ENCODE measurements around the gene CYP3A7.

The CYP3A7 gene

DNA sequence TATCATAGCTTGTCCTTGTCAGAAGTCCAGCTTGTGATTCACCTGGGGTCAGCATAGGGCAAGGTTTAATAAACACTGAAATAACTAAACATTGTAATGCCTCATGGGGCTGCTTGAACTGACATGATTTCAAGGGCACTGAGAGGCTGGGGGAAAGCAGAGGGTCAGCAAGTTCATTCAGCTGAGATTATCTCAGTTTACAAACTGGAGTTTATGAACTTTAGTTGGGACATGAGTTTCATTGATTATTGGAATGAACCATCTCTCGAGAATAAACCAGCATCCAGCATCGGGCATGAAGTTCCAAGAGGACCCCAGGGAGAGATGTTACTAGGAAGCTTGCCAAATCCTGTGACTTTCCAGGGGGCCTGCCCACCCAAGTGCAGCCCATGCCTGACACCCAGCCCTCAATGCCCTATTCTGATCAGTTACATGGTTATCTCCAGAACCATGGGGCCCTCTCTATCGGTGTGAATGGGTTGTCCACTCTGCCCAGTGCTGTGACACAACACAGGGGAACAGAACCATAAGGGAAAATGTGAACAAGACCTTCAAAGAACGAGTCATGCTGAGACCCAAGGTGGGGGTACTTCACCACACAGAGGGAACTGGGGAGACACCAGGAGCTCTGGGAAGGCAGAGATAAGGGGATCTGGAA lies 7.9 kb upstream of the CYP3A7 start:
- H4K8ac ChIP-seq (ENCODE audit: low read length): no peak overlapping the region
- H3K9me3 ChIP-seq (ENCODE audit: control insufficient read depth, low read length): no peaks in the 10 kb centered on the region
- H2BK12ac ChIP-seq (ENCODE audit: low read length in 2 of 2): no peak overlapping the region
- H3K18ac ChIP-seq (ENCODE audit: low read depth in 1 of 2, low read length in 2 of 2): no peak overlapping the region
- no peak overlapping the region for H2AFZ ChIP-seq (ENCODE audit: low read depth, low read length)
- H3K23ac ChIP-seq (ENCODE audit: low read length in 2 of 2): no peak overlapping the region
- H3K4me3 ChIP-seq (ENCODE audit: insufficient read depth in 1 of 2, low read depth in 1 of 2, low read length in 2 of 2): no peak overlapping the region
- no peak overlapping the region for H2AK5ac ChIP-seq (ENCODE audit: low read length, severe bottlenecking)
- no peaks in the 10 kb centered on the region for H3K36me3 ChIP-seq (ENCODE audit: control insufficient read depth in 1 of 2, insufficient read depth in 2 of 2, low read depth in 1 of 2, low read length in 2 of 2)
- H2BK15ac ChIP-seq (ENCODE audit: low read depth, poor library complexity, severe bottlenecking): no peak overlapping the region
- H3K14ac ChIP-seq (ENCODE audit: low read length in 2 of 2): no peak overlapping the region
- no peak overlapping the region for H3K4me2 ChIP-seq (ENCODE audit: low read length, poor library complexity, severe bottlenecking)
- no peak overlapping the region for H3K4ac ChIP-seq (ENCODE audit: low read depth in 1 of 2, low read length in 2 of 2)
- H3K9ac ChIP-seq (ENCODE audit: low read length): no peak overlapping the region
- H2BK5ac ChIP-seq (ENCODE audit: low read depth, low read length, poor library complexity, severe bottlenecking): no peak overlapping the region
- peaks cover 0 to 2% of the 10 kb centered on the region in 2 experiments for H3K27me3 ChIP-seq (ENCODE audit: control insufficient read depth in 1 of 2, insufficient read depth in 1 of 2, low read length in 2 of 2)
- H3K4me1 ChIP-seq (ENCODE audit: control insufficient read depth, insufficient read depth, low read depth, low read length): no peaks in the 10 kb centered on the region
- no peak overlapping the region for H4K91ac ChIP-seq (ENCODE audit: low read length)
- no peak overlapping the region for H3K27ac ChIP-seq (ENCODE audit: low read length, poor library complexity, severe bottlenecking)
- no peaks in the 10 kb centered on the region for H3K79me1 ChIP-seq (replicated peaks; ENCODE audit: low read length, poor library complexity, severe bottlenecking)
- DNase-seq: no peak
- no peak overlapping the region for H2BK120ac ChIP-seq (ENCODE audit: low read depth, low read length)
- WGBS: 72% methylated on average over 4 of the region's 4 CpGs

DNA sequence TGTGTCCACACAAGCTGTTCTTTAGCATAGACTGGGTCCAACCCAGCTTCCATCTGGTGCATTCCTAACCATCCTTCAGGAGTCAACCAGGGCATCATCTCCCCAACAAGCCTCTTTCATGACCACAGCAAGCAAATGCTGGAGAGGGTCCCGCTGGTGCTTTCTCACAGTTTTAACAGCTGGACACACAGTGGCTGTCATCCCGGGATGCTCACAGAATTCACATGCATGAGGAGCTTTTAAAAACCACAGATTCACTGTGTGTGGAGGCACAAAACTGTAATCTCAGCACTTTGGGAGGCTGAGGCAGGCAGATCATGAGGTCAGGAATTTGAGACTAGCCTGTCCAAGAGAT lies 6.4 kb upstream of the CYP3A7 start:
- H3K23ac ChIP-seq (ENCODE audit: low read length in 2 of 2): no peak overlapping the region
- H4K8ac ChIP-seq (ENCODE audit: low read length): no peak overlapping the region
- H3K36me3 ChIP-seq (ENCODE audit: control insufficient read depth in 1 of 2, insufficient read depth in 2 of 2, low read depth in 1 of 2, low read length in 2 of 2): no peaks in the 10 kb centered on the region
- H3K4me1 ChIP-seq (ENCODE audit: control insufficient read depth, insufficient read depth, low read depth, low read length): no peaks in the 10 kb centered on the region
- no peak overlapping the region for H3K4me3 ChIP-seq (ENCODE audit: insufficient read depth in 1 of 2, low read depth in 1 of 2, low read length in 2 of 2)
- no peaks in the 10 kb centered on the region for H3K27me3 ChIP-seq (ENCODE audit: control insufficient read depth in 1 of 2, insufficient read depth in 1 of 2, low read length in 2 of 2)
- H3K27ac ChIP-seq (ENCODE audit: low read length, poor library complexity, severe bottlenecking): no peak overlapping the region
- no peak overlapping the region for H3K14ac ChIP-seq (ENCODE audit: low read length in 2 of 2)
- H3K79me1 ChIP-seq (replicated peaks; ENCODE audit: low read length, poor library complexity, severe bottlenecking): no peaks in the 10 kb centered on the region
- H3K9me3 ChIP-seq (ENCODE audit: control insufficient read depth, low read length): no peaks in the 10 kb centered on the region
- H2AFZ ChIP-seq (ENCODE audit: low read depth, low read length): no peak overlapping the region
- no peak overlapping the region for H3K9ac ChIP-seq (ENCODE audit: low read length)
- no peak overlapping the region for H3K4me2 ChIP-seq (ENCODE audit: low read length, poor library complexity, severe bottlenecking)
- no peak overlapping the region for H3K18ac ChIP-seq (ENCODE audit: low read depth in 1 of 2, low read length in 2 of 2)
- no peak for DNase-seq
- H2BK12ac ChIP-seq (ENCODE audit: low read length in 2 of 2): no peak overlapping the region
- H4K91ac ChIP-seq (ENCODE audit: low read length): no peak overlapping the region
- H2AK5ac ChIP-seq (ENCODE audit: low read length, severe bottlenecking): no peak overlapping the region
- H3K4ac ChIP-seq (ENCODE audit: low read depth in 1 of 2, low read length in 2 of 2): no peak overlapping the region
- H2BK120ac ChIP-seq (ENCODE audit: low read depth, low read length): no peak overlapping the region
- no peak overlapping the region for H2BK15ac ChIP-seq (ENCODE audit: low read depth, poor library complexity, severe bottlenecking)
- 90% methylated on average over 2 of the region's 2 CpGs for WGBS
- H2BK5ac ChIP-seq (ENCODE audit: low read depth, low read length, poor library complexity, severe bottlenecking): no peak overlapping the region

GRCh38 chr7:99740573-99741440 lies 5.8 kb upstream of the CYP3A7 start:
- Histone ChIP-seq H3K4ac (ENCODE audit: low read depth in 1 of 2, low read length in 2 of 2) (no peak overlapping the region), H3K79me1 (replicated peaks; ENCODE audit: low read length, poor library complexity, severe bottlenecking) (no peaks in the 10 kb centered on the region), H2BK15ac (ENCODE audit: low read depth, poor library complexity, severe bottlenecking) (no peak overlapping the region), H3K36me3 (ENCODE audit: control insufficient read depth in 1 of 2, insufficient read depth in 2 of 2, low read depth in 1 of 2, low read length in 2 of 2) (no peaks in the 10 kb centered on the region), H3K4me2 (ENCODE audit: low read length, poor library complexity, severe bottlenecking) (no peak overlapping the region), H3K18ac (ENCODE audit: low read depth in 1 of 2, low read length in 2 of 2) (no peak overlapping the region), H2BK5ac (ENCODE audit: low read depth, low read length, poor library complexity, severe bottlenecking) (no peak overlapping the region), H4K91ac (ENCODE audit: low read length) (no peak overlapping the region), H3K9me3 (ENCODE audit: control insufficient read depth, low read length) (no peaks in the 10 kb centered on the region), H3K4me3 (ENCODE audit: insufficient read depth in 1 of 2, low read depth in 1 of 2, low read length in 2 of 2) (no peak overlapping the region), H2BK12ac (ENCODE audit: low read length in 2 of 2) (no peak overlapping the region), H3K23ac (ENCODE audit: low read length in 2 of 2) (no peak overlapping the region), H3K9ac (ENCODE audit: low read length) (peak overlapping the region; percentile 5), H3K27me3 (ENCODE audit: control insufficient read depth in 1 of 2, insufficient read depth in 1 of 2, low read length in 2 of 2) (no peaks in the 10 kb centered on the region), H2AK5ac (ENCODE audit: low read length, severe bottlenecking) (no peak overlapping the region), H2AFZ (ENCODE audit: low read depth, low read length) (no peak overlapping the region), H3K27ac (ENCODE audit: low read length, poor library complexity, severe bottlenecking) (no peak overlapping the region), H2BK120ac (ENCODE audit: low read depth, low read length) (no peak overlapping the region), H3K4me1 (ENCODE audit: control insufficient read depth, insufficient read depth, low read depth, low read length) (no peaks in the 10 kb centered on the region), H4K8ac (ENCODE audit: low read length) (no peak overlapping the region), H3K14ac (ENCODE audit: low read length in 2 of 2) (no peak overlapping the region)
- 78% methylated on average over 5 of the region's 5 CpGs for WGBS
- peak; percentile 33 for DNase-seq

GRCh38 chr7:99739699-99740572 lies 4.9 kb upstream of the CYP3A7 start:
- no peak overlapping the region for H2AK5ac ChIP-seq (ENCODE audit: low read length, severe bottlenecking)
- H3K4ac ChIP-seq (ENCODE audit: low read depth in 1 of 2, low read length in 2 of 2): no peak overlapping the region
- no peak overlapping the region for H4K8ac ChIP-seq (ENCODE audit: low read length)
- no peaks in the 10 kb centered on the region for H3K79me1 ChIP-seq (replicated peaks; ENCODE audit: low read length, poor library complexity, severe bottlenecking)
- H3K14ac ChIP-seq (ENCODE audit: low read length in 2 of 2): no peak overlapping the region
- H2BK120ac ChIP-seq (ENCODE audit: low read depth, low read length): no peak overlapping the region
- no peak overlapping the region for H2BK15ac ChIP-seq (ENCODE audit: low read depth, poor library complexity, severe bottlenecking)
- H2BK5ac ChIP-seq (ENCODE audit: low read depth, low read length, poor library complexity, severe bottlenecking): no peak overlapping the region
- H3K9ac ChIP-seq (ENCODE audit: low read length): no peak overlapping the region
- no peak overlapping the region for H3K4me2 ChIP-seq (ENCODE audit: low read length, poor library complexity, severe bottlenecking)
- H3K27ac ChIP-seq (ENCODE audit: low read length, poor library complexity, severe bottlenecking): no peak overlapping the region
- no peaks in the 10 kb centered on the region for H3K4me1 ChIP-seq (ENCODE audit: control insufficient read depth, insufficient read depth, low read depth, low read length)
- no peaks in the 10 kb centered on the region for H3K9me3 ChIP-seq (ENCODE audit: control insufficient read depth, low read length)
- H3K27me3 ChIP-seq (ENCODE audit: control insufficient read depth in 1 of 2, insufficient read depth in 1 of 2, low read length in 2 of 2): no peaks in the 10 kb centered on the region
- no peak for DNase-seq
- H3K23ac ChIP-seq (ENCODE audit: low read length in 2 of 2): no peak overlapping the region
- 85% methylated on average over 1 of the region's 2 CpGs for WGBS
- no peak overlapping the region for H3K4me3 ChIP-seq (ENCODE audit: insufficient read depth in 1 of 2, low read depth in 1 of 2, low read length in 2 of 2)
- no peak overlapping the region for H3K18ac ChIP-seq (ENCODE audit: low read depth in 1 of 2, low read length in 2 of 2)
- H2BK12ac ChIP-seq (ENCODE audit: low read length in 2 of 2): no peak overlapping the region
- no peaks in the 10 kb centered on the region for H3K36me3 ChIP-seq (ENCODE audit: control insufficient read depth in 1 of 2, insufficient read depth in 2 of 2, low read depth in 1 of 2, low read length in 2 of 2)
- no peak overlapping the region for H2AFZ ChIP-seq (ENCODE audit: low read depth, low read length)
- no peak overlapping the region for H4K91ac ChIP-seq (ENCODE audit: low read length)
